Hematopoietic multipotent progenitor cell treated with erythropoietin and hydrocortisone succinate and interleukin-3 and kit ligand, for 4 days (in vitro differentiated cells): ENCODE results near the gene DDX49.
"Not testable (repeated sequence)": the region's sequence is repeated elsewhere in the genome, so short reads cannot be mapped to it uniquely, and the experiment has no call there.

Experiments used
- DNase-seq: peaks from one replicate; pipeline ENCODE4 v3.0.0-alpha.2; 2015

The DDX49 gene

DNA sequence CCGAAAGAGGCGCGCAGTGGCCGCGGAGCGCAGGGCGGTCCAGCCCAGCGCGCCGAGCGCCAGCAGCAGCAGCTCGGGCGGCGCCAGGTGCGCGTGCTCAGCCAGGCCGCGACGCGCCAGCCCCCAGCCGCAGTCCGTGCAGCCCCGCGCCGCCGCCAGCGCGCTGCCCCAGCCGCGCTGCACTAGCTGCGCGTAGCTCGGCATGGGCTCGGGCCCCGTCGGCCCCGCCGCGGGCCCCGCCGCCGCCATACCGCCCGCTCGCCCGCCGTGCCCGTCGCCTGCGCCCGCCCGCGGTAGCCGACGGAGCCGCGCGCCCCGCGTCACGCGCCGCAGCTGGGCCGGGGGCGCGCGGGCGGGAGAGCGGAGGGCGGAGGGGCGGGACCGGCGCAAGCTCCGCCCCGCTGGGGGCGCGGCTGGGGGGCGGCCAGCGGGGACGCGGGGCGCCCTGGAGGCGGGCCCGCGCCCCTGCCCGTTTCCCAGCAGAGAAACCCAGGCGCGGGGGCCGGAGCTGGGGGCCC, 23.6 kb upstream of the DDX49 start, which contains the start of gene CERS1:
Gene CERS1 (minus strand): TSS at position 335 of the 518 bp plus-strand sequence. CDS start 86 bp downstream, at position 249.
- peak; percentile 32 for DNase-seq

- peak; percentile 35 for DNase-seq
Measured at GRCh38 chr19:18896421-18896841, 23.1 kb upstream of the DDX49 start.

DNA sequence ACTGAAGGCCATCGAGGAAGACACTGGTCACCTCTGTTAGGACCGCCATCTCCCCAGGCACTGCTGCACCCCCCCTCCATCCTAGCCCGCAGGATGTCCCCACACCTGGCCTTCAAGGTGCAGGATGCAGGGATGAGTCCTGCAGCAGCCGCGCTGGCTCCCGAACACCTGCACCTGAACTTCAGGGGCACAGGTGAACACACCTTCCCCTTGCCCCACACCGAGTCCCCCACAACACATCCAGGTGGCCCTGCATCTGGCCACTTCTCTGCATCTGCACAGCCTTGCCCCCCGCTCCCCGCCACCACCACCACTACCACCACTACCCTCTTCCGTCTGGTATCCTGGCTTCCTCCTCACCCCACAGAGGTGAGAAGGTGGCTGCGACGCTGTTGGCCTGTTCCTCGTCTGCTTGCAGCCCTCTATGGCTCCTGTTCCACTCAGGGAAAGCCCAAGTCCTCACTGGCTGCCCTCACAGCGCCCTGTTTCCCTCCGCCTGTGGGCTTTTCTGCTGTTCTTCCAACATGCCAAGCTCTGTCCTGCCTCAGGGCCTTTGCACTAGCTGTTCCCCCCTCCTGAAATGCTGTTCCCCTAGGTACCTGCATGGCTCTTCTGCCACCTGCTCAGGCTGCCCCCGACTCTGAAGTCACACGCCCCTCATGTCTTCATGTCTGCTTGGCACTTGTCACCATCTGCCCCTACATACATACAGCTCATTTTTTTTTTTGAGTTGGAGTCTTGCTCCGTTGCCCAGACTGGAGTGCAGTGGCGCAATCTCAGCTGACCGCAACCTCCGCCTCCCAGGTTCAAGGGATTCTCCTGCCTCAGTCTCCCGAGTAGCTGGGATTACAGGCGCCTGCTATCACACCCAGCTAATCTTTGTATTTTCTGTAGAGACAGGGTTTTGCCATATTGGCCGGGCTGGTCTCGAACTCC, 22.2 kb upstream of the DDX49 start:
- no peak for DNase-seq

- peak; percentile 27 for DNase-seq
Measured at GRCh38 chr19:18898081-18898606, 21.4 kb upstream of the DDX49 start.

GRCh38 chr19:18898607-18899408, 20.7 kb upstream of the DDX49 start:
- peak; percentile 22 for DNase-seq

- DNase-seq: no peak
Measured at GRCh38 chr19:18899624-18900560, 19.6 kb upstream of the DDX49 start.

DNA sequence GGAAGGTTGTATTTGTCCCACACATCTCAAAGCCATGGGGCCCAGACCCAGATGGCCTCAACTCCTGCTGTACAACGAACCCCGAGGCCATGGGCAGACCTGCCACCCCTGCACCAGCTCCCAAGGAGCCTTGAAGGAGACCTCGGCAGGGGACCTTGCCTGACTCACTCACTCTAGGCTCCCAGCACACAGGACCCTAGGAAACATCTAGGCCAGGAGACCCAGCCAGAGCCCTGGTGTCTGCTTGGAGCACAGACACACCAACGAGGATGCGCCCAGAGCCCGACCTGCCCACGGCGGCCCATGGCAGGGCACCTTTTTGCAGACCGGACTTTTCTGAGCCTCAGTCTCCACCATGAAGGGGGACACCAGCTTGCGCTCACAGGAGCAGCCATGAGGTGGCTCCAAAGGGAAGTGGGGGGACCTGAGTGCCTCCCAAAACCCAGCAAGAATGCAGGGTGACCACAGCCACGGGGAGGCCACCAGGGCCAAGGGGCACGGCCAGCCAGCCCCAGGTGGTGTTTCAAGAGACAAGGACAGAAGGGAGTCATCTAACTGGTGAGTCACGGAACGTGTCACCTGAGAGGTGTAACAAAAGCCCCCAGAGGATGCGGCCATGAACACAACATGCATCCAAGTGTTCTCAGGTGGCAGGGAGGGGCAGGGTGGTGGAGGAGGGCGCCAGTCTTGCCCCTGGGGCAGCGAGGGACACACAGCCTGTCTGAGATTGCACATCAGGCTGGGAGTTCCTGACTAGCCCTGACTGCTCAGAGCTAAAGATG, 18.6 kb upstream of the DDX49 start:
- no peak for DNase-seq

- no peak for DNase-seq
Measured at GRCh38 chr19:18901491-18901890, 18.0 kb upstream of the DDX49 start.

GRCh38 chr19:18902519-18902918, 17.0 kb upstream of the DDX49 start:
- DNase-seq: not testable (repeated sequence)

GRCh38 chr19:18903156-18904037, 16.1 kb upstream of the DDX49 start:
- DNase-seq: no peak

GRCh38 chr19:18904334-18905057, 15.0 kb upstream of the DDX49 start:
- no peak for DNase-seq

DNA sequence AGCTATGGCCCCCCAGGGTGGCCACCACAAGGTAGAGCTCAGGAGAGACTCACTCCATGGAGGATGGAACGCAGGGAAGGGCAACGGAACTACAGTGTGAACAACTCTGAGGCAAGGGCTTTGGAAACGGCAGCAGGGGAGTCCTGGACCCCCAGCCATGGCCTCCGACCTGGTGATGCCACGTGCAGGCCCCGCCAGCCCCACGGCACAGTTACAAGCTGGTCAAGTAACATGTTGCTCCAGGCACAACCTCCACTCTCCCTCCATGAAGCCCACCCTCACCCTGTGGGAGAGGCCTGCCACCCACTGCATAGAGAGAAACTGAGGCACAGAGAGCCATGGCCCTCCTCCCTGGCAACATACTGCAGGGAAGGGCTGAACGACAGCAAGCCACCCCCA, 14.5 kb upstream of the DDX49 start:
- DNase-seq: no peak

DNA sequence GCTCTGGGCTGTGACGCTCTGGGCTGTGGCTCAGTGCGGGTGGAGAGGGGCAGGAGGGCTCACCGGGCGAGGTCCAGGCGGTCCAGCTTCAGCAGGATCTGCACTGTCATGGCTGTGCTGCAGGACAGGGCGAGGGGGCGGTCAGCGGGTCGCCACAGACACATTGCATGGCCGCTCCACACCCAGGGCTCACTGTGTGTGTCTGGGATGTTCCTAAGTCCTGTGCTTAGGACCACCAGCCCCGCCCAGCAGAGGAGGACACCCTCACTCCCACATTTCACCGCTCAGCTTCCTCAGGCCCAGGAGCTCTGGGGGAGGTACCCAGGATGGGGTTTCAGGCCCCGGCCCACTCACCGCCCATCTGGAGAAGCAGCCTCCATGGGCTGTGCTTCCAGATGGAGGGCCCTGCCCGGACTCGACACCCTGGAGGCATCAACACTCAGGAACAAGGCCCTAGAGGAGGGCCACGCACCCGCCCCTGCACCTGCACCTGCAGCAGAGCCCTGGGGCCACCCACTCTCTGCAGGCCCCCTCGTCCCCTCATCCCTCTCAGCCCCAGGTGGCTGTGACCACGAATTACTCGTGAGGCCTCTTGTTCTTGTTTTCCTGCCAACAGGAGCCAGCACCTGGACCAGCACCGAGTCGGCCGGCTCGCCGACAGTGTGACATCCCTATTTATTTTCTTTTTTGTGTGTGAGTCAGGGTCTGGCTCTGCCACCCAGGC, 13.8 kb upstream of the DDX49 start:
- DNase-seq: no peak

DNA sequence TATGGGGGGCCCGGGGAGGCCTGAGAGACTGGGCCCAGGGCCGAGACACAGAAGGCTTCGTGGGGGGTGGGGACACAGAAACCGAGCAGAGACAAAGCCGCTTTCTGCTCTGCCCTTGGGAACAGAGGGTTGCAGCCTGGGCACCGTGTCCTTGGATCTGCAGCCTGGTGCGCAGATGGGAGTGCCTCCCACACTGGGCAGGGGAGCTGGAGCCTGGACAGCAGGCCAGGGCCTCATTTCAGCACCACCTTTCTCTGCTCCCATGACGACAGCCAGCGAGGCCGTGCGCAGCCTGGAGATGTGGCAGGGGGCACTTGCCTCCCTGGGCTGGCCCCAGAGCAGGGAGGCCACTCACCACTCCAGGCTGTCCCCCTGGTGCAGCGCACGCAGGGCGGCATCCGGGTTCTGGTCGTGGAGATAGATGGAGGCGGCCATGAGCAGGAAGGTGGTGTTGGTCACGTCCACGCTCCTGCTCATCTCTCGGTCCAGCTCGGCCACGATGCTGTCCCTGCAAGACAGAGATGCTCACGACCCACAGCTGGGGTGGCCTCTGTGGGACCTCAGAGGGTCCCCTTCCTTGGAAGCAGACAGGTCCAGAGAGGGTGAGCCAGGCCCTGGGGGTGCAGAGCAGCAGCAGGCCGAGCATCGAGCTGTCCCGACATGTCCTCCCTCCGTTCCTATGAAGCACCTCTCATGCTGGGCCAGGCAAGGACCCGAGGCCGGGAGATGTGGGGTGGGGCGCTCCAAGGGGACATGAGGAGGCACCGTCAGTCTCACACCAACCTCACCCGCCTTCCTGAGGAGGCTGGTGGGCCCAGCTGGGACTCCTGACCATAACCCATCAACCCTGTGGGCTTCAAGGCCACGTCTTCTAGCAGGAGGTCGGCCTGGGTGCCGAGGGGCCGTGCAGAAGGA, 12.7 kb upstream of the DDX49 start:
- no peak for DNase-seq

- DNase-seq: no peak
Measured at GRCh38 chr19:18908917-18909619, 10.4 kb upstream of the DDX49 start.

GRCh38 chr19:18910010-18910409, 9.5 kb upstream of the DDX49 start:
- DNase-seq: no peak
